WTC11 (cell line): Measurements from ENCODE around the gene LCMT2.

ENCODE experiments used
- CREM ChIP-seq: sonication (generic); formaldehyde crosslinking; IDR thresholded peaks from 2 replicates; pipeline ENCODE4 v1.8.1; 2022; ENCODE audit warnings: mild to moderate bottlenecking, missing genetic modification reagents, moderate library complexity
- ESRRA ChIP-seq: sonication (generic); formaldehyde crosslinking; IDR thresholded peaks from 2 replicates; pipeline ENCODE4 v1.8.1; 2022; ENCODE audit warnings: mild to moderate bottlenecking, missing genetic modification reagents, borderline replicate concordance
- NFYB ChIP-seq: sonication (generic); formaldehyde crosslinking; conservative IDR thresholded peaks from 2 replicates; pipeline ENCODE4 v1.8.0; 2022; ENCODE audit warnings: low read depth, missing genetic modification reagents
- TP53 ChIP-seq: sonication (generic); formaldehyde crosslinking; IDR thresholded peaks from 2 replicates; pipeline ENCODE4 v1.8.1; 2023; ENCODE audit warnings: mild to moderate bottlenecking, missing genetic modification reagents
- TF ChIP-seq, protein P1 (sequence below): fragments of 200-600 bp; IDR thresholded peaks from 2 replicates; pipeline ENCODE4 v1.8.0; 2022; ENCODE audit warnings: antibody characterized with exemption
- TF ChIP-seq, protein P2 (sequence below): sonication (generic); formaldehyde crosslinking; IDR thresholded peaks from 2 replicates; pipeline ENCODE4 v1.8.0; 2022; ENCODE audit warnings: missing genetic modification reagents
- TF ChIP-seq, protein P3 (sequence below): sonication (generic); formaldehyde crosslinking; IDR thresholded peaks from 2 replicates; pipeline ENCODE4 v1.8.1; 2022; ENCODE audit warnings: low read depth, missing genetic modification reagents, borderline replicate concordance

DNA sequence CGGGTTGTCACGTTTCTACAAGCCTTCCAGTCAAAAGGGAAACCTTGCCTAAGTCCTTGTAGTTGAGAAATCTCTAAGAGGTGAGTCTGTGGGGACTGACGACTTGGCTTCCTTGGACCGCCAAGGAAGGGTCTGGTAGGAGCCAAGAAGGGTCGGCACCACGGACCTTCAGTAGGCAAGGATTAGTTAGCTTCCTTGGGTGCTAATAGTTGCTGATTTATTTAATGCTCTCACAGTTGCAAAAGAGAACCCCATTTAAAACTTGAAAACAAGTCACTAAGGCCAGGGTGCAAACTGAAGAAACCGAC is 361 bp upstream of the LCMT2 start:
- TF ChIP-seq, protein P1, sequence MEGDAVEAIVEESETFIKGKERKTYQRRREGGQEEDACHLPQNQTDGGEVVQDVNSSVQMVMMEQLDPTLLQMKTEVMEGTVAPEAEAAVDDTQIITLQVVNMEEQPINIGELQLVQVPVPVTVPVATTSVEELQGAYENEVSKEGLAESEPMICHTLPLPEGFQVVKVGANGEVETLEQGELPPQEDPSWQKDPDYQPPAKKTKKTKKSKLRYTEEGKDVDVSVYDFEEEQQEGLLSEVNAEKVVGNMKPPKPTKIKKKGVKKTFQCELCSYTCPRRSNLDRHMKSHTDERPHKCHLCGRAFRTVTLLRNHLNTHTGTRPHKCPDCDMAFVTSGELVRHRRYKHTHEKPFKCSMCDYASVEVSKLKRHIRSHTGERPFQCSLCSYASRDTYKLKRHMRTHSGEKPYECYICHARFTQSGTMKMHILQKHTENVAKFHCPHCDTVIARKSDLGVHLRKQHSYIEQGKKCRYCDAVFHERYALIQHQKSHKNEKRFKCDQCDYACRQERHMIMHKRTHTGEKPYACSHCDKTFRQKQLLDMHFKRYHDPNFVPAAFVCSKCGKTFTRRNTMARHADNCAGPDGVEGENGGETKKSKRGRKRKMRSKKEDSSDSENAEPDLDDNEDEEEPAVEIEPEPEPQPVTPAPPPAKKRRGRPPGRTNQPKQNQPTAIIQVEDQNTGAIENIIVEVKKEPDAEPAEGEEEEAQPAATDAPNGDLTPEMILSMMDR, result no peak
- TF ChIP-seq, protein P2, sequence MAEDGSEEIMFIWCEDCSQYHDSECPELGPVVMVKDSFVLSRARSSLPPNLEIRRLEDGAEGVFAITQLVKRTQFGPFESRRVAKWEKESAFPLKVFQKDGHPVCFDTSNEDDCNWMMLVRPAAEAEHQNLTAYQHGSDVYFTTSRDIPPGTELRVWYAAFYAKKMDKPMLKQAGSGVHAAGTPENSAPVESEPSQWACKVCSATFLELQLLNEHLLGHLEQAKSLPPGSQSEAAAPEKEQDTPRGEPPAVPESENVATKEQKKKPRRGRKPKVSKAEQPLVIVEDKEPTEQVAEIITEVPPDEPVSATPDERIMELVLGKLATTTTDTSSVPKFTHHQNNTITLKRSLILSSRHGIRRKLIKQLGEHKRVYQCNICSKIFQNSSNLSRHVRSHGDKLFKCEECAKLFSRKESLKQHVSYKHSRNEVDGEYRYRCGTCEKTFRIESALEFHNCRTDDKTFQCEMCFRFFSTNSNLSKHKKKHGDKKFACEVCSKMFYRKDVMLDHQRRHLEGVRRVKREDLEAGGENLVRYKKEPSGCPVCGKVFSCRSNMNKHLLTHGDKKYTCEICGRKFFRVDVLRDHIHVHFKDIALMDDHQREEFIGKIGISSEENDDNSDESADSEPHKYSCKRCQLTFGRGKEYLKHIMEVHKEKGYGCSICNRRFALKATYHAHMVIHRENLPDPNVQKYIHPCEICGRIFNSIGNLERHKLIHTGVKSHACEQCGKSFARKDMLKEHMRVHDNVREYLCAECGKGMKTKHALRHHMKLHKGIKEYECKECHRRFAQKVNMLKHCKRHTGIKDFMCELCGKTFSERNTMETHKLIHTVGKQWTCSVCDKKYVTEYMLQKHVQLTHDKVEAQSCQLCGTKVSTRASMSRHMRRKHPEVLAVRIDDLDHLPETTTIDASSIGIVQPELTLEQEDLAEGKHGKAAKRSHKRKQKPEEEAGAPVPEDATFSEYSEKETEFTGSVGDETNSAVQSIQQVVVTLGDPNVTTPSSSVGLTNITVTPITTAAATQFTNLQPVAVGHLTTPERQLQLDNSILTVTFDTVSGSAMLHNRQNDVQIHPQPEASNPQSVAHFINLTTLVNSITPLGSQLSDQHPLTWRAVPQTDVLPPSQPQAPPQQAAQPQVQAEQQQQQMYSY, result no peak
- TF ChIP-seq ESRRA (CRISPR knock-in tag) (no peak), CREM (CRISPR knock-in tag) (no peak), TP53 (no peak), NFYB (CRISPR knock-in tag) (no peak)
- TF ChIP-seq, protein P3, sequence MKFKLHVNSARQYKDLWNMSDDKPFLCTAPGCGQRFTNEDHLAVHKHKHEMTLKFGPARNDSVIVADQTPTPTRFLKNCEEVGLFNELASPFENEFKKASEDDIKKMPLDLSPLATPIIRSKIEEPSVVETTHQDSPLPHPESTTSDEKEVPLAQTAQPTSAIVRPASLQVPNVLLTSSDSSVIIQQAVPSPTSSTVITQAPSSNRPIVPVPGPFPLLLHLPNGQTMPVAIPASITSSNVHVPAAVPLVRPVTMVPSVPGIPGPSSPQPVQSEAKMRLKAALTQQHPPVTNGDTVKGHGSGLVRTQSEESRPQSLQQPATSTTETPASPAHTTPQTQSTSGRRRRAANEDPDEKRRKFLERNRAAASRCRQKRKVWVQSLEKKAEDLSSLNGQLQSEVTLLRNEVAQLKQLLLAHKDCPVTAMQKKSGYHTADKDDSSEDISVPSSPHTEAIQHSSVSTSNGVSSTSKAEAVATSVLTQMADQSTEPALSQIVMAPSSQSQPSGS, result no peak
